ENCODE measurements around the gene PAF1. TPM values are rescaled to one million over a fixed set of nuclear protein-coding genes. Genes with fewer than 3 reads are reported as not detected.

The PAF1 gene
- polyA plus RNA-seq, 3 donors: 22.7 to 37.8 (median 25.2) TPM

- Mint-ChIP-seq H3K27me3 (ENCODE audit: low read depth in 3 of 3) (peaks cover 0 to 3% (median 0%) of the 10 kb centered on the region in 3 donors), H3K4me3 (no peak overlapping the region), H3K4me1 (no peaks in the 10 kb centered on the region), H3K36me3 (peaks cover 85 to 92% of the 10 kb centered on the region in 2 donors), H3K27ac (no peak overlapping the region), H3K9me3 (no peaks in the 10 kb centered on the region)
- no peaks in the 10 kb centered on the region for H3K4me1 ChIP-seq (ENCODE audit: control insufficient read depth in 1 of 2, insufficient read depth in 2 of 2, low read length in 2 of 2)
- no peak for DNase-seq
- no peak overlapping the region for H3K4me3 ChIP-seq (replicated peaks in 1 of 3; ENCODE audit: low read depth in 2 of 3, low read length in 3 of 3)
- no peaks in the 10 kb centered on the region for H3K9me3 ChIP-seq (replicated peaks in 1 of 2; ENCODE audit: control insufficient read depth in 1 of 2, insufficient read depth in 1 of 2, low read length in 2 of 2)
- intact Hi-C loops (cut with micrococcal nuclease): no loop called here
- 92% methylated on average over 15 of the region's 18 CpGs for WGBS (ENCODE audit: insufficient coverage)
- no peaks in the 10 kb centered on the region for H3K79me2 ChIP-seq (ENCODE audit: insufficient read depth, low read length)
- no peaks in the 10 kb centered on the region for H3K27me3 ChIP-seq (ENCODE audit: control insufficient read depth in 2 of 2, insufficient read depth in 2 of 2, low read length in 2 of 2)
- H3K27ac ChIP-seq (ENCODE audit: low read depth in 1 of 2, low read length in 2 of 2): no peak overlapping the region
- no peak overlapping the region for H3K4me2 ChIP-seq (replicated peaks; ENCODE audit: extremely low read depth, low read length, poor library complexity, severe bottlenecking)
- H3K9ac ChIP-seq (ENCODE audit: insufficient read depth, low read length, poor library complexity, severe bottlenecking): no peak overlapping the region
- no peaks in the 10 kb centered on the region for H4K20me1 ChIP-seq (ENCODE audit: insufficient read depth, low read length)
- H3K36me3 ChIP-seq (replicated peaks in 1 of 2; ENCODE audit: control insufficient read depth in 1 of 2, insufficient read depth in 2 of 2, low read length in 2 of 2): peaks cover 85 to 100% of the 10 kb centered on the region in 2 donors
- TF ChIP-seq CTCF (IDR thresholded peaks at IDR 0.05): no peak
- no peak overlapping the region for H2AFZ ChIP-seq (ENCODE audit: insufficient read depth, low read depth, low read length, poor library complexity, severe bottlenecking)
These were observed 13.2 kb downstream of the PAF1 start for GRCh38 chr19:39377373-39378362.

- H3K79me2 ChIP-seq (ENCODE audit: insufficient read depth, low read length): no peaks in the 10 kb centered on the region
- H3K4me1 ChIP-seq (ENCODE audit: control insufficient read depth in 1 of 2, insufficient read depth in 2 of 2, low read length in 2 of 2): no peaks in the 10 kb centered on the region
- Mint-ChIP-seq H3K4me1 (no peaks in the 10 kb centered on the region), H3K27ac (no peak overlapping the region), H3K36me3 (peaks cover 83 to 92% of the 10 kb centered on the region in 2 donors), H3K4me3 (no peak overlapping the region), H3K27me3 (ENCODE audit: low read depth in 3 of 3) (peaks cover 0 to 2% (median 0%) of the 10 kb centered on the region in 3 donors), H3K9me3 (no peaks in the 10 kb centered on the region)
- no peak overlapping the region for H2AFZ ChIP-seq (ENCODE audit: insufficient read depth, low read depth, low read length, poor library complexity, severe bottlenecking)
- no peaks in the 10 kb centered on the region for H3K27me3 ChIP-seq (ENCODE audit: control insufficient read depth in 2 of 2, insufficient read depth in 2 of 2, low read length in 2 of 2)
- H3K4me2 ChIP-seq (replicated peaks; ENCODE audit: extremely low read depth, low read length, poor library complexity, severe bottlenecking): no peak overlapping the region
- H3K9me3 ChIP-seq (replicated peaks in 1 of 2; ENCODE audit: control insufficient read depth in 1 of 2, insufficient read depth in 1 of 2, low read length in 2 of 2): no peaks in the 10 kb centered on the region
- peaks cover 86 to 100% of the 10 kb centered on the region in 2 donors for H3K36me3 ChIP-seq (replicated peaks in 1 of 2; ENCODE audit: control insufficient read depth in 1 of 2, insufficient read depth in 2 of 2, low read length in 2 of 2)
- no peak for DNase-seq
- no peak for TF ChIP-seq CTCF (IDR thresholded peaks at IDR 0.05)
- H4K20me1 ChIP-seq (ENCODE audit: insufficient read depth, low read length): no peaks in the 10 kb centered on the region
- intact Hi-C loops (cut with micrococcal nuclease): no loop called here
- no peak overlapping the region for H3K9ac ChIP-seq (ENCODE audit: insufficient read depth, low read length, poor library complexity, severe bottlenecking)
- no peak overlapping the region for H3K4me3 ChIP-seq (replicated peaks in 1 of 3; ENCODE audit: low read depth in 2 of 3, low read length in 3 of 3)
- no peak overlapping the region for H3K27ac ChIP-seq (ENCODE audit: low read depth in 1 of 2, low read length in 2 of 2)
These were observed 15.0 kb downstream of the PAF1 start for GRCh38 chr19:39375929-39376328.
